GM12878 (cell line): ENCODE measurements around the gene CLBA1. TPM values are rescaled to one million over a fixed set of nuclear protein-coding genes. Genes with fewer than 3 reads are reported as not detected.

Experiments
- CHD1 ChIP-seq: IDR thresholded peaks from 2 replicates; pipeline ENCODE4 v1.6.1; 2012; ENCODE audit warnings: low read depth, low read length, improper control_type of control experiment
- CREM ChIP-seq: IDR thresholded peaks from 2 replicates; pipeline ENCODE4 v1.6.1; 2014; ENCODE audit warnings: antibody characterized with exemption, low read depth
- E4F1 ChIP-seq: fragments of 450-650 bp; IDR thresholded peaks from 2 replicates; pipeline ENCODE4 v1.6.1; 2018; ENCODE audit warnings: borderline replicate concordance, mild to moderate bottlenecking; ENCODE audit not compliant: partially characterized antibody
- EED ChIP-seq: sonication (generic); IDR thresholded peaks from 2 replicates; pipeline ENCODE4 v1.6.1; 2016; ENCODE audit warnings: antibody characterized with exemption, low read depth
- GATAD2B ChIP-seq: fragments of 450-650 bp; conservative IDR thresholded peaks from 2 replicates; pipeline ENCODE4 v1.6.1; 2017; ENCODE audit warnings: low read depth, mild to moderate bottlenecking, moderate library complexity
- HDAC2 ChIP-seq: fragments of 200-600 bp; sonication (generic); IDR thresholded peaks from 2 replicates; pipeline ENCODE4 v1.6.1; 2017
- IRF3 ChIP-seq: fragments of 450-650 bp; IDR thresholded peaks from 2 replicates; pipeline ENCODE4 v1.6.1; 2014; ENCODE audit warnings: mild to moderate bottlenecking
- NR2F1 ChIP-seq: fragments of 450-650 bp; conservative IDR thresholded peaks from 2 replicates; pipeline ENCODE4 v1.6.1; 2017; ENCODE audit warnings: mild to moderate bottlenecking
- RFX5 ChIP-seq: IDR thresholded peaks from 2 replicates; pipeline ENCODE4 v1.6.1; 2011; ENCODE audit warnings: low read depth, low read length, improper control_type of control experiment
- SKIL ChIP-seq: fragments of 450-650 bp; IDR thresholded peaks from 2 replicates; pipeline ENCODE4 v1.6.1; 2017; ENCODE audit warnings: mild to moderate bottlenecking, low read depth, inconsistent platforms; ENCODE audit not compliant: poor library complexity, severe bottlenecking
- SMAD1 ChIP-seq: fragments of 450-650 bp; IDR thresholded peaks from 2 replicates; pipeline ENCODE4 v1.6.1; 2018; ENCODE audit warnings: mild to moderate bottlenecking, low read depth; ENCODE audit not compliant: partially characterized antibody
- ZNF24 ChIP-seq: fragments of 450-650 bp; IDR thresholded peaks from 2 replicates; pipeline ENCODE4 v1.6.1; 2017; ENCODE audit warnings: antibody characterized with exemption, mild to moderate bottlenecking
- ZNF384 ChIP-seq: IDR thresholded peaks from 2 replicates; pipeline ENCODE4 v1.6.1; 2012; ENCODE audit warnings: low read depth, mild to moderate bottlenecking, low read length, improper control_type of control experiment, borderline replicate concordance
- polyA plus RNA-seq, 11 experiments: library from polyadenylated mRNA; depleted of rRNA in 4 of 11; unstranded in 6 of 11; stranded (reverse) in 5 of 11; fragments of >200 nt; fragmentation: Nextera tagmentation in 4 of 11; fragmentation: Illumina TruSeq in 1 of 11; extraction: Ambion mirVana in 4 of 11; extraction: Trizol in 1 of 11; gene quantifications; 1 replicate in 1 of 11; 2 replicates in 10 of 11; pipeline versions ENCODE4 v1.2.1 to v1.2.3, GENCODE V29; 2011 to 2016; ENCODE audit warnings: inconsistent platforms in 2 of 11, missing spikeins in 2 of 11, low read depth in 1 of 11
- total RNA-seq, 4 experiments: library from RNA; depleted of rRNA in 3 of 4; stranded (reverse); fragments of >200 nt in 3 of 4; fragmentation: Illumina TruSeq in 1 of 4; extraction: Trizol in 1 of 4; gene quantifications; 2 replicates each; pipeline versions ENCODE4 v1.2.1 to v1.2.3, GENCODE V29; 2013 to 2021
- TF ChIP-seq, protein P1 (sequence below): fragments of 450-650 bp; IDR thresholded peaks from 2 replicates; pipeline ENCODE4 v1.6.1; 2016; ENCODE audit warnings: mild to moderate bottlenecking, moderate library complexity, borderline replicate concordance
- TF ChIP-seq, protein P2 (sequence below): IDR thresholded peaks from 2 replicates; pipeline ENCODE4 v1.6.1; 2012; ENCODE audit warnings: low read depth, low read length, improper control_type of control experiment
- TF ChIP-seq, protein P3 (sequence below): fragments of 450-650 bp; IDR thresholded peaks from 2 replicates; pipeline ENCODE4 v1.6.1; 2016; ENCODE audit warnings: mild to moderate bottlenecking

Gene CLBA1
- total and polyA plus RNA-seq, 10 of the 15 experiments (the other 5 are each of a cell fraction or from before 2014, with no cell fraction given), result 0.07 to 1.1 (median 0.62) TPM; not detected in 1

GRCh38 chr14:105020815-105021655, 35.4 kb downstream of the CLBA1 start, which contains the start of gene CDCA4 (continued):
- TF ChIP-seq CREM (no peak), ZNF24 (no peak), E4F1 (no peak), IRF3 (no peak), NR2F1 (peak; percentile 53; the same call in 1 of the 2 replicates), RFX5 (peak; percentile 72), SMAD1 (no peak), GATAD2B (peak; percentile 82), SKIL (no peak), CHD1 (0 out of 2 replicates have a peak, but pooled peaks have one; percentile 48), ZNF384 (no peak), HDAC2 (no peak), EED (no peak)
- TF ChIP-seq, protein P1, sequence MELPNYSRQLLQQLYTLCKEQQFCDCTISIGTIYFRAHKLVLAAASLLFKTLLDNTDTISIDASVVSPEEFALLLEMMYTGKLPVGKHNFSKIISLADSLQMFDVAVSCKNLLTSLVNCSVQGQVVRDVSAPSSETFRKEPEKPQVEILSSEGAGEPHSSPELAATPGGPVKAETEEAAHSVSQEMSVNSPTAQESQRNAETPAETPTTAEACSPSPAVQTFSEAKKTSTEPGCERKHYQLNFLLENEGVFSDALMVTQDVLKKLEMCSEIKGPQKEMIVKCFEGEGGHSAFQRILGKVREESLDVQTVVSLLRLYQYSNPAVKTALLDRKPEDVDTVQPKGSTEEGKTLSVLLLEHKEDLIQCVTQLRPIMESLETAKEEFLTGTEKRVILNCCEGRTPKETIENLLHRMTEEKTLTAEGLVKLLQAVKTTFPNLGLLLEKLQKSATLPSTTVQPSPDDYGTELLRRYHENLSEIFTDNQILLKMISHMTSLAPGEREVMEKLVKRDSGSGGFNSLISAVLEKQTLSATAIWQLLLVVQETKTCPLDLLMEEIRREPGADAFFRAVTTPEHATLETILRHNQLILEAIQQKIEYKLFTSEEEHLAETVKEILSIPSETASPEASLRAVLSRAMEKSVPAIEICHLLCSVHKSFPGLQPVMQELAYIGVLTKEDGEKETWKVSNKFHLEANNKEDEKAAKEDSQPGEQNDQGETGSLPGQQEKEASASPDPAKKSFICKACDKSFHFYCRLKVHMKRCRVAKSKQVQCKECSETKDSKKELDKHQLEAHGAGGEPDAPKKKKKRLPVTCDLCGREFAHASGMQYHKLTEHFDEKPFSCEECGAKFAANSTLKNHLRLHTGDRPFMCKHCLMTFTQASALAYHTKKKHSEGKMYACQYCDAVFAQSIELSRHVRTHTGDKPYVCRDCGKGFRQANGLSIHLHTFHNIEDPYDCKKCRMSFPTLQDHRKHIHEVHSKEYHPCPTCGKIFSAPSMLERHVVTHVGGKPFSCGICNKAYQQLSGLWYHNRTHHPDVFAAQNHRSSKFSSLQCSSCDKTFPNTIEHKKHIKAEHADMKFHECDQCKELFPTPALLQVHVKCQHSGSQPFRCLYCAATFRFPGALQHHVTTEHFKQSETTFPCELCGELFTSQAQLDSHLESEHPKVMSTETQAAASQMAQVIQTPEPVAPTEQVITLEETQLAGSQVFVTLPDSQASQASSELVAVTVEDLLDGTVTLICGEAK, result no peak
- TF ChIP-seq, protein P2, sequence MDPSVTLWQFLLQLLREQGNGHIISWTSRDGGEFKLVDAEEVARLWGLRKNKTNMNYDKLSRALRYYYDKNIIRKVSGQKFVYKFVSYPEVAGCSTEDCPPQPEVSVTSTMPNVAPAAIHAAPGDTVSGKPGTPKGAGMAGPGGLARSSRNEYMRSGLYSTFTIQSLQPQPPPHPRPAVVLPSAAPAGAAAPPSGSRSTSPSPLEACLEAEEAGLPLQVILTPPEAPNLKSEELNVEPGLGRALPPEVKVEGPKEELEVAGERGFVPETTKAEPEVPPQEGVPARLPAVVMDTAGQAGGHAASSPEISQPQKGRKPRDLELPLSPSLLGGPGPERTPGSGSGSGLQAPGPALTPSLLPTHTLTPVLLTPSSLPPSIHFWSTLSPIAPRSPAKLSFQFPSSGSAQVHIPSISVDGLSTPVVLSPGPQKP, result no peak
- TF ChIP-seq, protein P3, sequence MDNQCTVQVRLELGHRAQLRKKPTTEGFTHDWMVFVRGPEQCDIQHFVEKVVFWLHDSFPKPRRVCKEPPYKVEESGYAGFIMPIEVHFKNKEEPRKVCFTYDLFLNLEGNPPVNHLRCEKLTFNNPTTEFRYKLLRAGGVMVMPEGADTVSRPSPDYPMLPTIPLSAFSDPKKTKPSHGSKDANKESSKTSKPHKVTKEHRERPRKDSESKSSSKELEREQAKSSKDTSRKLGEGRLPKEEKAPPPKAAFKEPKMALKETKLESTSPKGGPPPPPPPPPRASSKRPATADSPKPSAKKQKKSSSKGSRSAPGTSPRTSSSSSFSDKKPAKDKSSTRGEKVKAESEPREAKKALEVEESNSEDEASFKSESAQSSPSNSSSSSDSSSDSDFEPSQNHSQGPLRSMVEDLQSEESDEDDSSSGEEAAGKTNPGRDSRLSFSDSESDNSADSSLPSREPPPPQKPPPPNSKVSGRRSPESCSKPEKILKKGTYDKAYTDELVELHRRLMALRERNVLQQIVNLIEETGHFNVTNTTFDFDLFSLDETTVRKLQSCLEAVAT, result no peak; the same call in 1 of the 2 replicates
